Loucy (cell line): ENCODE data around the gene PTGES3L.

Experiments
- EZH2phosphoT487 ChIP-seq: fragments of 200-600 bp; IDR thresholded peaks from 2 replicates; pipeline ENCODE4 v1.6.1; 2018; ENCODE audit warnings: antibody characterized with exemption, mild to moderate bottlenecking, moderate library complexity, borderline replicate concordance
- TF ChIP-seq, protein P1 (sequence below): fragments of 200-600 bp; sonication (generic); conservative IDR thresholded peaks from 2 replicates; pipeline ENCODE4 v1.5.1; 2014; ENCODE audit warnings: mild to moderate bottlenecking, antibody characterized with exemption, low read length

DNA sequence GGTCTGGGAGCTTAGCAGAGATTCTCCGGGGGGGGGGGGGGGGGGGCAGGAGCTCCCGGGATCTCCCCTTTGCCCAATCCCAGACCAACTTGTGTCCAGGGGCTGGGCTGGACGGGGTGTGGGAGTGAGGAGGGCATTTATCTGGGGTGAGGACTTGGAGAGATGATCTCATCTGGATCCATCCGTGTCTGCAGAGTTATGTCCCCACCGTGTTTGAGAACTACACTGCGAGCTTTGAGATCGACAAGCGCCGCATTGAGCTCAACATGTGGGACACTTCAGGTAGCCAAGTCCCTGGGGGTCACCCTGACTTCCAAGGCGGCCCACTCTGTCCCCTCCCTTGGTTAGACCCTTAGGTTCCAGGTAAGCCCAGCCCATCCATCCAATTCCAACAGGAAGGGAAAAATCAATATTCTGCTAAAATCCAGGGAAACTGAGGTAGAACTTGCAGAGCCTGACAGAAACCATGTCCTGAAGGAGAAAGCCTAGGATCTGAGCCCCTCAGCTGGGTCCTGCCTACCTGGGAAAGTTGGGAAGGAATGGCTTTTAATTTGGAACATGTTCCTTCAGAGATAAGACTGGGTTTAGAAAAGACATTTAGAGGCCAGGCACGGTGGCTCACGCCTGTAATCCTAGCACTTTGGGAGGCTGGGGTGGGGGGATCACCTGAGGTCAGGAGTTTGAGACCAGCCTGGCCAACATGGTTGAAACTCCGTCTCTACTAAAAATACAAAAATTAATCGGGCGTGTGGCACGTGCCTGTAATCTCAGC, 46.1 kb upstream of the PTGES3L start:
- no peak for TF ChIP-seq EZH2phosphoT487
- TF ChIP-seq, protein P1, sequence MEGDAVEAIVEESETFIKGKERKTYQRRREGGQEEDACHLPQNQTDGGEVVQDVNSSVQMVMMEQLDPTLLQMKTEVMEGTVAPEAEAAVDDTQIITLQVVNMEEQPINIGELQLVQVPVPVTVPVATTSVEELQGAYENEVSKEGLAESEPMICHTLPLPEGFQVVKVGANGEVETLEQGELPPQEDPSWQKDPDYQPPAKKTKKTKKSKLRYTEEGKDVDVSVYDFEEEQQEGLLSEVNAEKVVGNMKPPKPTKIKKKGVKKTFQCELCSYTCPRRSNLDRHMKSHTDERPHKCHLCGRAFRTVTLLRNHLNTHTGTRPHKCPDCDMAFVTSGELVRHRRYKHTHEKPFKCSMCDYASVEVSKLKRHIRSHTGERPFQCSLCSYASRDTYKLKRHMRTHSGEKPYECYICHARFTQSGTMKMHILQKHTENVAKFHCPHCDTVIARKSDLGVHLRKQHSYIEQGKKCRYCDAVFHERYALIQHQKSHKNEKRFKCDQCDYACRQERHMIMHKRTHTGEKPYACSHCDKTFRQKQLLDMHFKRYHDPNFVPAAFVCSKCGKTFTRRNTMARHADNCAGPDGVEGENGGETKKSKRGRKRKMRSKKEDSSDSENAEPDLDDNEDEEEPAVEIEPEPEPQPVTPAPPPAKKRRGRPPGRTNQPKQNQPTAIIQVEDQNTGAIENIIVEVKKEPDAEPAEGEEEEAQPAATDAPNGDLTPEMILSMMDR, result no peak
